GM12872 (cell line): ENCODE results near the gene NPIPA8.
"Not testable (repeated sequence)": the region's sequence is repeated elsewhere in the genome, so short reads cannot be mapped to it uniquely, and the experiment has no call there.

Experiments
- CTCF ChIP-seq: IDR thresholded peaks from 3 replicates; pipeline ENCODE4 v1.5.1; 2011; ENCODE audit warnings: low read depth, mild to moderate bottlenecking, low read length, moderate library complexity; ENCODE audit not compliant: insufficient read depth

NPIPA8 gene

GRCh38 chr16:18336636-18337035, at the start of gene NPIPA8:
TSS of gene NPIPA8 (minus strand) at chr16:18336736. CDS start at chr16:18332662, 4,074 bp downstream.
- not testable (repeated sequence) for TF ChIP-seq CTCF
